CD1c-positive myeloid dendritic cell (primary cell): ENCODE measurements around the gene XIRP2.
"Not testable (repeated sequence)": the region's sequence is repeated elsewhere in the genome, so short reads cannot be mapped to it uniquely, and the experiment has no call there.

Experiments
- DNase-seq: peaks from one replicate; pipeline ENCODE4 v3.0.0-alpha.2; 2016; ENCODE audit errors: extremely low spot score

Gene XIRP2

DNA sequence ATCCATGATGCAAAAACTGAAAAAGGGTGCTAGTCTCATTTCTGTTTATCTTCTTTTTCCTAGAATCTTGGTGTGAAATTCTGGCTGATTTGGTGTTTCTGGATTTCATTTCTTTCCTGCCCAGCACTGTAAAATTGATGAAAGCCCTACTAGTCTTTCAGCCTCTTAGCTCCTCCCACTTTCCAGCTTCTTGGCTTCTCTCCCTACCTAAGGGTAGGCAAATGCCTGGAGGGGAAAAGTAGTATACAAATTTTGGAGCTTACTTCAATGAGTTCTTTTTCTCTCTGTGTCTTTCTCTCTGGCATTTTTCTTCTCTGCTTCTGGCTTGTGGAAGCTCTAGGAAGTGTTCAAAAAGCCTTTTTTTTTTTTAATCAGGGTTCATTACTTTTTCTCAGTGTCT is 160.5 kb downstream of the XIRP2 start:
- no peak for DNase-seq

DNA sequence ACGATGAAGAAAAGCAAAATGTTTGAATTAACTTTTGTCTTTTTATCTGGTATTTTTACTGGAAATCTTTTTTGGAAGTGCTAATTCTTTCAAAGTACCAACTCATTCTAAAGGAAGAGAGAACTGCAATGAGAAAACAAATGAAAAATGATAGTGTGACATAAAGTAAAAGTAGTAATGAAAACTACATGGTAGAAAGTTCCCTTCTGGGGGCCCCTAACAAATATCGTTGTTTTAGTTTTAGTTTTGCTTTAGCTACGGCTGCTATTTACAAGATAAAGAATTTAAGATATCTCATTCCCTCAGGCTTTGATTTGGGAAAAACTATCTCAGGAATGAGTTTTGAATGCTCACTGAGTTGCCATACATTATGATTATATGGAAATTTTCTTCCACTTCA is 161.4 kb downstream of the XIRP2 start:
- no peak for DNase-seq

DNA sequence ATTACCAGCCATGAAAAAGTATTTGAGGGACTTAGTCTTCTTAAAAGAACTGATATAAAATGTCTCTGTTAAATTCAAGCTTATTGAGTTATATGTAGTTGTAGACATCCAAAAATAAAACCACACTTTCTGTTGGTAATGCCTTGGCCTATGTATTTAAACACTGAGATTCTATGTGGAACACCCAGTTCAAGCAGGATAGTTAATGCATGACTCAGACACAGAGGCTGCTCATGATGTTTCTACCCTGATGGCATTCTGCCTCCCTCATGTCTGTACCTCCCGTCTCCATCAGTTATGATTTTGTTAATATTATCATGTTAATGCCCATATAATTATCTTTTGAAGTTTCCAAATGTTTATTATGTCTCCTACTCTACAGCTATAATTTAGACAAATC is 164.5 kb downstream of the XIRP2 start:
- no peak for DNase-seq

DNA sequence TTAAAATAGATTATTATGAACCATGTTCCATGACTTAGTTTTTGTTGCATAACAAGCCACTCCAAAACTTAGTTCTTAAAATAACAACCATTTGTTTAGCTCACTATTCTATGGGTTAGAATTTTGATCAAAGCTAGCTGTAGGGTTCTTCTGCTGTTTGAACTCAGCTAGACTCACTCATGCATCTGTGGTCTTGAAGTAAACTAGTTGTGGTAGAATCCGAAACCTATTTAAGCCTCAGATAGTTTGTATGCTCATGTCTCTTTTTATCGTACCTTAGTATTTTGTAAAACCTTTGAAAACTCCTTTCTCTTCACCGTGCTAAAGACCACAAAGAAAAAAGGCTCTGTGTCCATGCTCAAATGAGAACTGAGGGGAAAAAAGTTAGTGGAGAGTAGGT is 166.6 kb downstream of the XIRP2 start:
- no peak for DNase-seq

DNA sequence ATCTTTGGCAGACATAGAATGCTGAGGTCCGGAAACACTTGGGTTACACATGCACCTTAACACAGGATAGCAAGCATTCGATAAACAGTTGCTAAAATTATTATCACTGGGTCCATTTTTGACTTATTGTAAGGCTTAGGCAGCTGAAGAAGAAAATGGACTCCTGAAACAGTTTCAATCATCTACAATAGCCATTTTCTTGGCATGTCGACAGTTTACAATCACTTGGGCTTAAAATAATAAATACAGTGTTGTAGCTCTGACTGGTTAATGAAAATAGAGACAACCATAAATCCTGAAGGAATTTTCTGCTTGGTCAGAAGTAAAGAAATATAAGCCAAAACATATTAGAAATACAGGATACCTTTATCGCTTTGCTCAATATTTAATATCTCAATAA is 169.2 kb downstream of the XIRP2 start:
- DNase-seq, result no peak

DNA sequence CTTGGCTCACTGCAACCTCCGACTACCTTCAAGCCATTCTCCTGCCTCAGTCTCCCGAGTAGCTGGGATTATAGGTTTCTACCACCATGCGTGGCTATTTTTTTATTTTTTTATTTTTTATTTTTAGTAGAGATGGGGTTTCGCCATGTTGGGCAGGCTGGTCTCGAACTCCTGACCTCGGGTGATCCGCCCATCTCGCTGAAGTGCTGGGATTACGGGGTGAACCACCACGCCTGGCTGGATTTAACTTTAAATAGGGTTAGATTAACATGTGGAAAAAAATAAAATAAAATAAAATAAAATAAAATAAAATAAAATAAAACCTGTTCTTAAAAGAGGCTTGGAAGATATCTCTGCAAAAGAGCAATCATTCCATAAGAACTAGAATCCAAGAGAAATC is 170.9 kb downstream of the XIRP2 start:
- DNase-seq, result no peak

DNA sequence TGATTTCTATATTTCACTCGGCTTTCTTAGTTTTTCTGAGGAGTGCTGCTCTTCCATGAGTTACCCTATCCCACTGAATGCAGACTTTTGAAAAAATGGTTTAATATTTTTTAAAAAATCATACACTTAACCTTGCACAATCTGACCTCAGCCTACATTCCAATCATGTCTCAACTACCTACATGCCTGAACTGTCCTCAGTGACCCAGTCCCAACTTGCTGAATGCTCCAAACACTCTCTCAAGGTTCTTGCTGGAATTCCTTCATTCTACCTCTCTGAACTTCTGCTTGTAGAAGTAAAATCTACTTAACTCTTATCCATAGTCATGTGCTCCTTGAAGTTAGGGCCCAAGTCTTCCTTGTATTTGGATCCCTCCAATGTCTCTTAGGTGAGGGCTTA is 181.6 kb downstream of the XIRP2 start:
- no peak for DNase-seq

DNA sequence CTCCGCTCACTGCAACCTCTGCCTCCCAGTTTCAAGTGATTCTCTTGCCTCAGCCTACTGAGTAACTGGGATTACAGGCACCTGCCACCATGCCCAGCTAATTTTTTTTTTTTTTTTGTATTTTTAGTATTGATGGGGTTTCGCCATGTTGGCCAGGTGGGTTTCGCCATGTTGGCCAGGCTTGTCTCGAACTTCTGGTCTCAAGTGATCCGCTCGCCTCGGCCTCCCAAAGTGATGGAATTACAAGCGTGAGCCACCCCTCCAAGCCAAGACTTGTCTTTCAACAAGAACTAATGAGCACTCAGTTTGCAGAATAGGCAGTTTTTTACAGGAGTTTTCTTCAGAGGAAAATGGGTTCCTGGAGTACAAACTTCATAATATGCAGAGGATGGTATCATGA is 187.4 kb downstream of the XIRP2 start:
- DNase-seq, result not testable (repeated sequence)

DNA sequence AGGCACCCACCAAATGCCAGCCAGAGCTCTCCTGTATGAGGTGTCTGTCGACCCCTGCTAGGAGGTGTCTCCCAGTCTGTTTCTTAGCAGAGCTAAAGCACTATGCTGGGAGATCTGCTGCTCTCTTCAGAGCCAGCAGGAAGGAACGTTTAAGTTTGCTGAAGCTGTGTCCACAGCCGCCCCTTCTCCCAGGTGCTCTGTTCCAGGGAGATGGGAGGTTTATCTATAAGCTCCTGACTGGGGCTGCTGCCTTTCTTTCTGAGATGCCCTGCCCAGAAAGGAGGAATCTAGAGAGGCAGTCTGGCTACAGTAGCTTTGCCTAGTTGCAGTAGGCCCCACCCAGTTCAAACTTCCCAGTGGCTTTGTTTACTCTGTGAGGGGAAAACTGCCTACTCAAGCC is 210.7 kb downstream of the XIRP2 start:
- not testable (repeated sequence) for DNase-seq

GRCh38 chr2:167100506-167100905 is 212.2 kb downstream of the XIRP2 start:
- DNase-seq, result no peak

DNA sequence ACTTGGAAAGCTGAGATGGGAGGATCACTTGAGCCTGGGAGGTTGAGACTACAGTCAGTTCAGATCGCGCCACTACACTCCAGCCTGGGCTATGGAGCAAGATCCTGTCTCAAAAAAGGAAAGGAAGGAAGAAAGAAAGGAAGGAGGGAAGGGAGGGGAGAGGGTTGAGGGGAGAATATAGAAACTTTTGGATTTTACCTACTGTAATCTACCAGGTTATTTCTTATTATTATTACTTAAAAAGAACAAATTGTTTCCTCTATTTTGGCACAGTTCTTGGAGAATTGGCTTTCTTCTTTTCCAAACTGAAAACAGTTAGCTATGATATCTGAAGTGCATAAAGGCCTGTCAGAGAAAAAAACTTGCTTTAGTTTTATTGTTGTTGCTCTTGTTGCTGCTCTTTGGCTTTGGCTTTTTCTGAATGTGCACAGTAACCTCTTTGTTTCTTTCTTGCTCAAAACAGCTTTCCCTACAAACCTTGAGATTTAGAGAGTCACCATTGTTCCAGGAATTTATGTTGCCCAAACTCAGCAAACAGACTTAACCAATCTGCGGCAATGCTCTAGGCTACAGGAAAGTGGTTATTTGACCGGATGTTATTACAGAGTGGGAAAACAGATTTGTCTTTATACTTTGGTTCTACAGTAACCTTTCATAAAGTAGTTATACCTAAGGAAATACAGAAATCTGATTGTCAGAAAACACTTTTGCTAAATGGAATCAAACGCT is 214.9 kb downstream of the XIRP2 start:
- no peak for DNase-seq

GRCh38 chr2:167103757-167104133 is 215.5 kb downstream of the XIRP2 start:
- DNase-seq, result no peak

GRCh38 chr2:167104691-167105090 is 216.4 kb downstream of the XIRP2 start:
- DNase-seq, result no peak

DNA sequence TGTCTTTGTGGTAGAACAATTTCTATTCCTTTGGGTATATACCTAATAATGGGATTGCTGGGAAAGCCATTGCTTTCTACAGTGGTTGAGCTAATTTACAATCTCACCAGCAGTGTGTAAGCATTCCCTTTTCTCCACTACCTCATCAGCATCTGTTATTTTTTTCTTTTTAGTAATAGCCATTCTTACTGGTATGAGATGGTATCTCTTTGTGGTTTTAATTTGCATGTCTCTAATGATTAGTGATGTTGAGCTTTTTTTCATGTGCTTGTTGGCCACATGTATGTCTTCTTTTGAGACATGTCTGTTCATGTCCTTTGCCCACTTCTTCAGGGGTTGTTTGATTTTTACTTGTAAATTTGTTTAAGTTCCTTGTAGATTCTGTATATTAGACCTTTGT is 221.4 kb downstream of the XIRP2 start:
- not testable (repeated sequence) for DNase-seq

DNA sequence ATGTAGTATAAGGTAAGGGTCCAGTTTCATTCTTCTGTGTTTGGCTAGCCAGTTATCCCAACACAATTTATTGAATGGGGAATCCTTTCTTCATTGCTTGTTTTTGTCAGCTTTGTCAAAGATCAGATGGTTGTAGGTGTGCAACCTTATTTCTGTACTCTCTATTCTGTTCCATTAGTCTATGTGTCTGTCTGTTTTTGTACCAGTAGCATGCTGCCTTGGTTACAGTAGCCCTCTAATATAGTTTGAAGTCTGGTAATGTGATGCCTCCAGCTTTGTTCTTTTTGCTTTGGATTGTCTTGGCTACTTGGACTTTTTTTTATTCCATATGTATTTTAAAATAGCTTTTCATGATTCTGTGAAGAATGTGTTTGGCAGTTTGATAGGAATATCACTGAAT is 222.1 kb downstream of the XIRP2 start:
- DNase-seq, result no peak

- no peak for DNase-seq
Observed at GRCh38 chr2:167114018-167114417, 225.7 kb downstream of the XIRP2 start.

DNA sequence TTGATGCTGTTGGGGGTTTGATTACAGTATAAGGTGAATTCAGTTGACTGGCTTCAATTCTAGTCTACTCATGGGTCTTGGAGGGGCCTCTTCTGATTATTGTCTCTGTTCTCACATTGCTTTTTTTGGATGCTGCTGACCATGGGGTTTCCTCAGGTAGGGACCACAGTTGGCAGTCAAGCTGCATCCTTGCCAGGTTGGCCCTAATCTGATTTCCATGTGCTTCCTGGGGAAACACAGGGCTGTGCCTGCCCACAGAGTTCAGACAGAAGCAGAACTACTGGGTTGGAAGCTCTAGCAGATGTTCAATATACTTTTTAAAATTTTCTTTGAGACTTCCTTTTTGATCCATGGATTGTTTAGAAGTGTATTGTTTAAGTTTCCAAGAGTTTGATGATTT is 227.3 kb downstream of the XIRP2 start:
- no peak for DNase-seq

- no peak for DNase-seq
Observed at GRCh38 chr2:167122389-167122788, 234.1 kb downstream of the XIRP2 start.

DNA sequence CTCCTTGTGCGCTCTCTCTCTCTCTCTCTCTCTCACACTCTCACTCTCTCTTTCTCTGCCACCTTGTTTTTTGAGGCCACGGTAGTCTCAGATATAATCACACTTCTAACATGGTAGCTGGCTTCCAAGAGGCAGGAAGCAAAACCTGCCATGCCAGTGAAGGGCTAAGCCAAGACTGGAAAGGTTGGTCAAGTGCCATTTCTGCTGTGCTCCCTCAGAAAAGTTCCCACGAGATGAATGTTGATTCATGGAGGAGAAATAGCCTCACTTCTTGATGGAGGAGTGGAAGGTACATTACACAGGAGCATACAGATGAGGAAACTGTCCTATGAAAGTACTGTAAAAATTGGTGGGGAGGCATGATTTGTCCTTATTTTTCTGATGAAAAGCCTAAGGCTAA is 237.9 kb downstream of the XIRP2 start:
- no peak for DNase-seq

- DNase-seq, result no peak
Observed at GRCh38 chr2:167127135-167127534, 238.9 kb downstream of the XIRP2 start.

DNA sequence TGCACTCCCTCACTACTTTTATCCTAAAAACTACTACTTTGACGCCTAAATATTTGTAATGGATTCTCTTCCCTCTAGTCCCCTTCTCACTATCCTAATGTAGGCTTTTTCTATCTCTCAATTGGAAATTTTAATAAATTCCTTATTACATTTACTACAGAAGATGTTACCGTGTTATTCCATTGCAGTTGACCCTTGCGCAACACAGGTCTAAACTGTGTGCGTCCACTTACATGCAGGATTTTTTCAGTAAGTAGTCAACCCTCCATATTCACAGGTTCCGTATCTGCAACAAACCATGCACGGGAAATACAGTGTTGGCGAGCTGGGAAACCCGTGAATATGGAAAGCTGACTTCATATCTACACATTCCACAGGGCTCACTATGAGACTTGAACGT is 239.8 kb downstream of the XIRP2 start:
- no peak for DNase-seq

DNA sequence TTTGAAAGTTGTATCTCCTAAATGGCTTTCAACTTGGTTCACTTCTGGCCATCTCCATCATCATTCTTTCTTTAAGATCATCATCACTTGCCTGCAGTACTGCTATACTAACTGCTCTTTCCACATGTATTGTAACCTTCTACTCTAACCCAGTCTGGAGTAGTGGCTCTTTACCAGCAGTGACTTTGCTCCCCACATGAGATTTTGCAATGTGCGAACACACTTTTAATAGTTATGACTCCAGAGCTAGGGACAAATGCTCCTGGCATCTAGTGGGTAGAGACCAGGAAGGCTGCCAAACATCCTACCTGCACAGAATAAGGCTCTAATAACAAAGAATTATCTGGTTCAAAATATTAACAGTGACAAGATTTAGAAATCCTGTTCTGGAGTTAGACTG is 243.8 kb downstream of the XIRP2 start:
- no peak for DNase-seq

DNA sequence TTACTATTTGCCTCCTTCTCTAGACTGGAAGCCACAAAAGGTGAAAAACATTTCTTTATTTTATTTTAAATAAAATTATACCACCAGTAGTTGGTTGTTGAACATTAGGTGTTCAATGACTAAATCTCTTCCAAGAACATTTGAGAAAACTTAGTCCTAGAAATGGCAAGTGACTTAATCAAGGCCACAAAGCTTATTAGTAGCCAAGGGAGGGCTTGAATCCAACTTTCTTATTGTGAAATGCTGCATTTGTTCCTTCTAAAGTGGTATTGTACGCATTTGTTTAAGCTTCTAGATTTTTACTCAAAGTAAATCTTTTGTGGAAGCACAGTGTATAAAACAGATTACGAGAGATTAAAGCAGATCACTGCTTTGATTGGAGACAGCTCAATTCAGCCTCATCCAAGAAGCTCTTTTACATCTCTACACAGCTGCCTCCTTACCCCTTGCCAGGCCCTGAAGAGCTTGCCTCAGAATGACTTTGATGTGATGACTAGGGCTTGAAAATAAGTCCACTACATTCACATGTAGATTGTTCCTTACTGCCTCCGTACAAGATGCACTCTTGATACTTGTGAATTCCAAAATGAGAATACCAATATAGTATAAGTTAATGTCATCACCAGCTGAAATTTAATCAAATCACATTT is 244.8 kb downstream of the XIRP2 start:
- no peak for DNase-seq

GRCh38 chr2:167133614-167134013 is 245.3 kb downstream of the XIRP2 start:
- DNase-seq, result no peak
